H9 (cell line): ENCODE data around the gene PRKAR1A. TPM values are rescaled to one million over a fixed set of nuclear protein-coding genes. Genes with fewer than 3 reads are reported as not detected.

Source experiments
- DNase-seq: peaks from one replicate; pipeline ENCODE4 v3.0.0-alpha.2; 2017
- H2AFZ ChIP-seq: one replicate; pipeline ENCODE4 v1.6.1; 2013; ENCODE audit warnings: mild to moderate bottlenecking, low read length, control low read depth, moderate library complexity
- H2AK5ac ChIP-seq: 2 replicates; pipeline ENCODE4 v1.6.1; 2013; ENCODE audit warnings: low read length, control low read depth, mixed read lengths; ENCODE audit not compliant: insufficient read length
- H2BK120ac ChIP-seq: one replicate; pipeline ENCODE4 v1.6.1; 2013; ENCODE audit warnings: low read depth, mild to moderate bottlenecking, low read length, control low read depth, inconsistent platforms; ENCODE audit not compliant: poor library complexity, severe bottlenecking
- H2BK12ac ChIP-seq: 2 replicates; pipeline ENCODE4 v1.6.1; 2013; ENCODE audit warnings: low read length, control low read depth, mixed read lengths, low read depth; ENCODE audit not compliant: insufficient read length
- H2BK15ac ChIP-seq: 2 replicates; pipeline ENCODE4 v1.6.1; 2013; ENCODE audit warnings: low read depth, low read length, control low read depth
- H2BK20ac ChIP-seq: one replicate; pipeline ENCODE4 v1.6.1; 2013; ENCODE audit warnings: low read depth, mild to moderate bottlenecking, low read length, control low read depth, inconsistent platforms; ENCODE audit not compliant: poor library complexity, severe bottlenecking
- H2BK5ac ChIP-seq: 2 replicates; pipeline ENCODE4 v1.6.1; 2013; ENCODE audit warnings: low read length, control low read depth, mixed read lengths; ENCODE audit not compliant: insufficient read length
- H3K14ac ChIP-seq: 2 replicates; pipeline ENCODE4 v1.6.1; 2013; ENCODE audit warnings: low read length, control low read depth; ENCODE audit not compliant: insufficient read depth
- H3K18ac ChIP-seq: 2 replicates; pipeline ENCODE4 v1.6.1; 2013; ENCODE audit warnings: low read depth, mild to moderate bottlenecking, mixed read lengths, low read length, control low read depth; ENCODE audit not compliant: insufficient read length
- H3K23ac ChIP-seq: 2 replicates; pipeline ENCODE4 v1.6.1; 2013; ENCODE audit warnings: low read length, control low read depth, mixed read lengths, low read depth; ENCODE audit not compliant: insufficient read length
- H3K23me2 ChIP-seq: 2 replicates; pipeline ENCODE4 v1.6.1; 2013; ENCODE audit warnings: low read depth, mild to moderate bottlenecking, mixed read lengths, low read length, control low read depth; ENCODE audit not compliant: insufficient read length, poor library complexity, severe bottlenecking
- H3K27ac ChIP-seq: 2 replicates; pipeline ENCODE4 v1.5.1; 2013; ENCODE audit warnings: low read length, control low read depth, mixed read lengths, low read depth; ENCODE audit not compliant: insufficient read length
- H3K27me3 ChIP-seq: 2 replicates; pipeline ENCODE4 v1.6.1; 2013; ENCODE audit warnings: low read length, control low read depth, inconsistent platforms; ENCODE audit not compliant: insufficient read depth
- H3K4ac ChIP-seq: 2 replicates; pipeline ENCODE4 v1.6.1; 2013; ENCODE audit warnings: low read depth, mild to moderate bottlenecking, control low read depth, inconsistent platforms, low read length, moderate library complexity
- H3K4me1 ChIP-seq: 2 replicates; pipeline ENCODE4 v1.6.1; 2013; ENCODE audit warnings: low read length, control low read depth, inconsistent platforms; ENCODE audit not compliant: insufficient read depth
- H3K4me2 ChIP-seq: 2 replicates; pipeline ENCODE4 v1.6.1; 2013; ENCODE audit warnings: low read length, control low read depth, mixed read lengths; ENCODE audit not compliant: insufficient read length, insufficient read depth
- H3K56ac ChIP-seq: 2 replicates; pipeline ENCODE4 v1.6.1; 2013; ENCODE audit warnings: low read depth, mild to moderate bottlenecking, mixed read lengths, low read length, control low read depth; ENCODE audit not compliant: insufficient read length
- H3K79me1 ChIP-seq: 2 replicates; pipeline ENCODE4 v1.6.1; 2013; ENCODE audit warnings: low read depth, mild to moderate bottlenecking, moderate library complexity, low read length, control low read depth, inconsistent platforms; ENCODE audit not compliant: insufficient read depth, poor library complexity, severe bottlenecking
- H3K79me2 ChIP-seq: 2 replicates; pipeline ENCODE4 v1.6.1; 2013; ENCODE audit warnings: low read length, control low read depth, inconsistent platforms; ENCODE audit not compliant: insufficient read depth
- H3K9ac ChIP-seq: 2 replicates; pipeline ENCODE4 v1.6.1; 2013; ENCODE audit warnings: low read length, control low read depth, mixed read lengths; ENCODE audit not compliant: insufficient read length; ENCODE audit errors: extremely low read depth
- H3K9me3 ChIP-seq: one replicate; pipeline ENCODE4 v1.6.1; 2013; ENCODE audit warnings: low read depth, low read length, inconsistent platforms; ENCODE audit not compliant: control insufficient read depth
- H3T11ph ChIP-seq: one replicate; pipeline ENCODE4 v1.6.1; 2013; ENCODE audit warnings: mild to moderate bottlenecking, low read length, control low read depth, inconsistent platforms
- H4K20me1 ChIP-seq: one replicate; pipeline ENCODE4 v1.6.1; 2013; ENCODE audit not compliant: control insufficient read depth, insufficient read length, insufficient read depth
- H4K5ac ChIP-seq: 2 replicates; pipeline ENCODE4 v1.6.1; 2013; ENCODE audit warnings: low read depth, mild to moderate bottlenecking, mixed read lengths, low read length, control low read depth; ENCODE audit not compliant: insufficient read length
- H4K8ac ChIP-seq: replicated peaks from 2 replicates; pipeline ENCODE4 v1.6.1; 2013; ENCODE audit warnings: low read length, control low read depth, mixed read lengths, low read depth; ENCODE audit not compliant: insufficient read length
- H4K91ac ChIP-seq: 2 replicates; pipeline ENCODE4 v1.6.1; 2013; ENCODE audit warnings: low read depth, mild to moderate bottlenecking, moderate library complexity, mixed read lengths, low read length, control low read depth; ENCODE audit not compliant: insufficient read length
- H3K27ac Mint-ChIP-seq, 3 experiments: 2 replicates in 2 of 3; 3 replicates in 1 of 3; pipeline ENCODE4 v1.8.0; 2020 to 2021; ENCODE audit warnings: mixed read lengths in 3 of 3, mild to moderate bottlenecking in 1 of 3, moderate library complexity in 1 of 3
- H3K27me3 Mint-ChIP-seq: 2 replicates; pipeline ENCODE4 v1.8.0; 2021; ENCODE audit warnings: low read depth, mild to moderate bottlenecking, moderate library complexity, mixed read lengths
- H3K36me3 Mint-ChIP-seq, 3 experiments: 2 replicates in 2 of 3; 3 replicates in 1 of 3; pipeline ENCODE4 v1.8.0; 2020 to 2021; ENCODE audit warnings: low read depth in 3 of 3, mixed read lengths in 3 of 3; ENCODE audit not compliant: insufficient read depth in 1 of 3
- H3K4me1 Mint-ChIP-seq, 2 experiments: 2 replicates each; pipeline ENCODE4 v1.8.0; 2020; ENCODE audit warnings: mixed read lengths in 2 of 2
- H3K4me3 Mint-ChIP-seq, 2 experiments: 2 replicates in 1 of 2; 3 replicates in 1 of 2; pipeline ENCODE4 v1.8.0; 2020 to 2021; ENCODE audit warnings: mild to moderate bottlenecking in 2 of 2, mixed read lengths in 2 of 2, moderate library complexity in 1 of 2
- H3K9me3 Mint-ChIP-seq, 2 experiments: 2 replicates in 1 of 2; 3 replicates in 1 of 2; pipeline ENCODE4 v1.8.0; 2020; ENCODE audit warnings: mild to moderate bottlenecking in 2 of 2, mixed read lengths in 2 of 2, moderate library complexity in 1 of 2
- WGBS: extraction: QIAGEN DNeasy Blood & Tissue Kit; methylation state at CpG from one replicate; pipeline ENCODE4 v1.1.7; 2013; ENCODE audit warnings: missing lambda C conversion rate, low lambda C conversion rate, mixed read lengths; ENCODE audit not compliant: insufficient read length; ENCODE audit errors: extremely low coverage; 5-methylcytosine and 5-hydroxymethylcytosine counted together
- total RNA-seq: library from RNA; stranded (reverse); gene quantifications from 2 replicates; pipeline ENCODE4 v1.2.1, GENCODE V29; 2021
- TF ChIP-seq, protein P1 (sequence below): fragments of 200-600 bp; sonication (generic); conservative IDR thresholded peaks from 3 replicates; pipeline ENCODE4 v1.8.0; 2021; ENCODE audit warnings: antibody characterized with exemption, mild to moderate bottlenecking

PRKAR1A gene
- total RNA-seq, 1 experiment from 2014 or later, result 171 TPM

DNA sequence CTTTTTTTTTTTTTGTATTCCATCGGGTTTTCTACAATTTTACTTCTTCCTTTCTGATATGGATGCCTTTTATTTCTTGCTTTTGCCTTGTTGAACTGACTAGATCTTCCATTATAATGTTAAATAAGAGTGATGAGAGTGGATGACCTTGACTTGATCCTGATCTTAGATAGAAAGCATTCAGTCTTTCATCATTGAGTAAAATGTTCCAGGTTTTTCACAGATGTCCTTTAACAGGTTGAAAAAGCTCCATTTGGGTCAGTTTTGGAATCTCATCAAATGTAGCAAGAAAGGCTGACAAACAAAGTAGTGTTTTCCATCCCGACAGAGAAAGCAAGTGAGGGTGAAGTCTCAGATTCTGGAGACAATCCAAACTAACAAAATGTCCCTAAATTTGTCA, 27.8 kb upstream of the PRKAR1A start:
- no peak overlapping the region for H3K56ac ChIP-seq
- H3K27ac Mint-ChIP-seq, result no peak overlapping the region
- H4K5ac ChIP-seq, result no peak overlapping the region
- no peak overlapping the region for H3K27ac ChIP-seq
- no peak overlapping the region for H4K91ac ChIP-seq
- no peaks in the 10 kb centered on the region for H3K23me2 ChIP-seq
- H3K36me3 Mint-ChIP-seq, result no peaks in the 10 kb centered on the region
- no peak overlapping the region for H2BK5ac ChIP-seq
- H2BK15ac ChIP-seq, result no peak overlapping the region
- no peak overlapping the region for H3K4me3 Mint-ChIP-seq
- no peaks in the 10 kb centered on the region for H3K79me2 ChIP-seq
- no peak overlapping the region for H3K4ac ChIP-seq
- no peak overlapping the region for H3K9ac ChIP-seq
- no peaks in the 10 kb centered on the region for H3K27me3 ChIP-seq
- H2BK20ac ChIP-seq, result no peak overlapping the region
- H3K18ac ChIP-seq, result no peak overlapping the region
- no peak overlapping the region for H2BK12ac ChIP-seq
- H3K79me1 ChIP-seq, result no peaks in the 10 kb centered on the region
- no peak overlapping the region for H3K23ac ChIP-seq
- no peak overlapping the region for H3K14ac ChIP-seq
- H4K8ac ChIP-seq, result no peak overlapping the region
- peaks cover 5% of the 10 kb centered on the region; the same call in 1 of the 2 replicates for H3K27me3 Mint-ChIP-seq
- H3T11ph ChIP-seq, result no peak overlapping the region
- H2AFZ ChIP-seq, result no peak overlapping the region
- H3K4me1 ChIP-seq, result no peaks in the 10 kb centered on the region
- no CpG with 5 or more reads among the region's 2 CpGs for WGBS
- H3K9me3 ChIP-seq, result no peaks in the 10 kb centered on the region
- no peaks in the 10 kb centered on the region for H4K20me1 ChIP-seq
- H3K9me3 Mint-ChIP-seq, result no peaks in the 10 kb centered on the region
- H3K4me1 Mint-ChIP-seq, result peaks cover 4 to 5% of the 10 kb centered on the region in 2 experiments; a peak in 3 of 4 replicates
- H2BK120ac ChIP-seq, result no peak overlapping the region
- H2AK5ac ChIP-seq, result no peak overlapping the region
- TF ChIP-seq, protein P1, sequence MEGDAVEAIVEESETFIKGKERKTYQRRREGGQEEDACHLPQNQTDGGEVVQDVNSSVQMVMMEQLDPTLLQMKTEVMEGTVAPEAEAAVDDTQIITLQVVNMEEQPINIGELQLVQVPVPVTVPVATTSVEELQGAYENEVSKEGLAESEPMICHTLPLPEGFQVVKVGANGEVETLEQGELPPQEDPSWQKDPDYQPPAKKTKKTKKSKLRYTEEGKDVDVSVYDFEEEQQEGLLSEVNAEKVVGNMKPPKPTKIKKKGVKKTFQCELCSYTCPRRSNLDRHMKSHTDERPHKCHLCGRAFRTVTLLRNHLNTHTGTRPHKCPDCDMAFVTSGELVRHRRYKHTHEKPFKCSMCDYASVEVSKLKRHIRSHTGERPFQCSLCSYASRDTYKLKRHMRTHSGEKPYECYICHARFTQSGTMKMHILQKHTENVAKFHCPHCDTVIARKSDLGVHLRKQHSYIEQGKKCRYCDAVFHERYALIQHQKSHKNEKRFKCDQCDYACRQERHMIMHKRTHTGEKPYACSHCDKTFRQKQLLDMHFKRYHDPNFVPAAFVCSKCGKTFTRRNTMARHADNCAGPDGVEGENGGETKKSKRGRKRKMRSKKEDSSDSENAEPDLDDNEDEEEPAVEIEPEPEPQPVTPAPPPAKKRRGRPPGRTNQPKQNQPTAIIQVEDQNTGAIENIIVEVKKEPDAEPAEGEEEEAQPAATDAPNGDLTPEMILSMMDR, result no peak
- DNase-seq, result no peak
- no peak overlapping the region for H3K4me2 ChIP-seq
